ENCODE measurements around the gene TCOF1.

The TCOF1 gene, protein sequence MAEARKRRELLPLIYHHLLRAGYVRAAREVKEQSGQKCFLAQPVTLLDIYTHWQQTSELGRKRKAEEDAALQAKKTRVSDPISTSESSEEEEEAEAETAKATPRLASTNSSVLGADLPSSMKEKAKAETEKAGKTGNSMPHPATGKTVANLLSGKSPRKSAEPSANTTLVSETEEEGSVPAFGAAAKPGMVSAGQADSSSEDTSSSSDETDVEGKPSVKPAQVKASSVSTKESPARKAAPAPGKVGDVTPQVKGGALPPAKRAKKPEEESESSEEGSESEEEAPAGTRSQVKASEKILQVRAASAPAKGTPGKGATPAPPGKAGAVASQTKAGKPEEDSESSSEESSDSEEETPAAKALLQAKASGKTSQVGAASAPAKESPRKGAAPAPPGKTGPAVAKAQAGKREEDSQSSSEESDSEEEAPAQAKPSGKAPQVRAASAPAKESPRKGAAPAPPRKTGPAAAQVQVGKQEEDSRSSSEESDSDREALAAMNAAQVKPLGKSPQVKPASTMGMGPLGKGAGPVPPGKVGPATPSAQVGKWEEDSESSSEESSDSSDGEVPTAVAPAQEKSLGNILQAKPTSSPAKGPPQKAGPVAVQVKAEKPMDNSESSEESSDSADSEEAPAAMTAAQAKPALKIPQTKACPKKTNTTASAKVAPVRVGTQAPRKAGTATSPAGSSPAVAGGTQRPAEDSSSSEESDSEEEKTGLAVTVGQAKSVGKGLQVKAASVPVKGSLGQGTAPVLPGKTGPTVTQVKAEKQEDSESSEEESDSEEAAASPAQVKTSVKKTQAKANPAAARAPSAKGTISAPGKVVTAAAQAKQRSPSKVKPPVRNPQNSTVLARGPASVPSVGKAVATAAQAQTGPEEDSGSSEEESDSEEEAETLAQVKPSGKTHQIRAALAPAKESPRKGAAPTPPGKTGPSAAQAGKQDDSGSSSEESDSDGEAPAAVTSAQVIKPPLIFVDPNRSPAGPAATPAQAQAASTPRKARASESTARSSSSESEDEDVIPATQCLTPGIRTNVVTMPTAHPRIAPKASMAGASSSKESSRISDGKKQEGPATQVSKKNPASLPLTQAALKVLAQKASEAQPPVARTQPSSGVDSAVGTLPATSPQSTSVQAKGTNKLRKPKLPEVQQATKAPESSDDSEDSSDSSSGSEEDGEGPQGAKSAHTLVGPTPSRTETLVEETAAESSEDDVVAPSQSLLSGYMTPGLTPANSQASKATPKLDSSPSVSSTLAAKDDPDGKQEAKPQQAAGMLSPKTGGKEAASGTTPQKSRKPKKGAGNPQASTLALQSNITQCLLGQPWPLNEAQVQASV (N-terminal part only)

DNA sequence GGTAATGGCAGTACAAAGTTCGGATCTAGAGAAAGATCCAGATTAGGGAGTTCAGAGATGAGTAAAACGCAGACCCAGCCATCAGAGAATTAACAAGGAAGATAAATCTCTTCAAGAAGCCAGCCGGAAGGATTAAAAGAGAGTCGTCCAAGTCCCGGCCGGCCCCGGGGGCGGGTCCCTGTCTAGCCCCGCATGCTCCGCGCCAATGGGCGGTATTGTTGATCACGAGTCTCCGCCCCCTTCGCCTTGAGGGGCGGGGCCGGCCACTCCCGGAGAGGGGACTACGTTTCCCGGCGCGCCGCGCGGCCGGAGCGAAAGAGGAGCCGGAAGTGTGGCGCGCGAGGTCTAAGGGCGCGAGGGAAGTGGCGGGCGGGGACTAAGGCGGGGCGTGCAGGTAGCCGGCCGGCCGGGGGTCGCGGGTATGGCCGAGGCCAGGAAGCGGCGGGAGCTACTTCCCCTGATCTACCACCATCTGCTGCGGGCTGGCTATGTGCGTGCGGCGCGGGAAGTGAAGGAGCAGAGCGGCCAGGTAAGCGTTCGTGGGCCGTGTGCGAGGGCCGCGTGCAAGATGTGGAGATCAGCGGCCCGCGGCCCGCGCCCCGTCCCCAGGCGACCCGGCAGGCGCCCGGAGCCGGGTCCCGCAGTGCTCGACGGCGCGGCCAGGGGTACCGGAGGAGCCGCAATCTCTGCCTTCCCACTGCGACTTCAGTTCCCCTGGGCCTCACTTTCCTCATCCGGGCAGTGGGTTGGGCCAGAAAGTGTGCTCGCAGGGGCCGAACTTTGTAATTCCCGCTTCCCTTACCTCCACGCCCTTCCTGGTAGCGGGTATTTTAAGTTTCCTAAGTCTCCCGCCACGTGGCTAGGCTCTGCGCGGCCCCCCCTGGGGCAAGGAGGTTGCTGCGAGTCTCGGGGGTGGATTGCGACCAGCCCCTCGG is at the start of gene TCOF1:
TSS of gene TCOF1 (plus strand) at position 372 of the 935 bp plus-strand sequence. CDS start at position 422, 50 bp downstream.
- peak; percentile 84 for DNase-seq (ENCODE audit: low read depth, low spot score)

DNA sequence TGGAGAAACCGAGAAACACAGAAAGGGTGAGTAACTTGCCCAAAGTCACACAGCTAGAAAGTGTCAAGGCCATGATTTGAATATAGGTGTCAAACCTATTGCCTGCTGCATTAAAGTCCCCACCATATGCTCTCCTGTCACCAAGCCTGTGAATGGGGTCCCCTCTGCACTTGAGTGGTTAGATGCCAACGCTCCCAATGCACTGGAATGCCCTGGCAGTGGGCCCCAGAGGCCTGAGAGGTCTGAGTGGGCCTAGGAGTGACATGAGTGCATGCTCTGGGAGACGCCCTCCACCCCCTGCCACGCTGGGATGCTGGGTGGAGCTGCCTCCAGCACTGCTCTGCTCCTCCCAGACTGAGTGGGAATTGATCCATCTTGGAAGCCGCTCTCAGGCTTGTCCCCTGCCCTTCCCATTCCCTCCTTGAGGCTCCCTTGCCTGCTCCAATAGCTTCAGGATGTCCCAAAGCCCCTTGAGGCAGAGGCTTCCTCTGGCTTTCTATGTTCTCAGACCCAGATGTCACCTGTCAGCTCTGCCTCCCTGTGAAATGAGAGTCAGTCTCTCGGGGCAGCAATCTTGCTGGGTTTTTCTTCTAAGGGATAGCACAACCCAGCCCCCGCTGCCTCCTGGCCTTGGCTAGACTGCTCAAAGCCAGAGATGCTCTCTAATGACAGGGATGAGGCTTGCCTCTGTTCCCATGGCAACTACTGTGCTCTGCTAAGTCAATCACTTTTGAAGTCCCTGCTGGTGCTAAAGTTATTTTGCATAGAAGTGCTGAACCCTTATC is 48.2 kb upstream of the TCOF1 start:
- DNase-seq (ENCODE audit: low read depth, low spot score): no peak

DNA sequence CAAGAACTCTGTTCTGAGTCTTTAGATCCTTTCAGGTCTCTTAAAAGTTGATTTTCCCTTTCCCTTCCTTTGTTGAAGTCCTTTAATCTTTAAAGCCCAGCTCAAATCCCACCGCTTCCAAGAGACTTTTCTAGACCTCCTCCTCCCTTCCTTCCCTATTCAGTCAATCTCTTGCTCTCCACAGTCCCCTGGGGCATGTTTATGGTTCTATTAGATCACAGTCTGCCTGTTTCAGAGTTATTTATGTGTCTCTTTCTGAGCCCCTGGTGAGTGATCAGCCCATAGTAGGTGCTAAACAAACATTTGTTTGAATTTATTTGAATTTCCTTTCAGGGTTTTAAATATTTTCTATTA is 47.6 kb upstream of the TCOF1 start:
- DNase-seq (ENCODE audit: low read depth, low spot score): no peak

DNA sequence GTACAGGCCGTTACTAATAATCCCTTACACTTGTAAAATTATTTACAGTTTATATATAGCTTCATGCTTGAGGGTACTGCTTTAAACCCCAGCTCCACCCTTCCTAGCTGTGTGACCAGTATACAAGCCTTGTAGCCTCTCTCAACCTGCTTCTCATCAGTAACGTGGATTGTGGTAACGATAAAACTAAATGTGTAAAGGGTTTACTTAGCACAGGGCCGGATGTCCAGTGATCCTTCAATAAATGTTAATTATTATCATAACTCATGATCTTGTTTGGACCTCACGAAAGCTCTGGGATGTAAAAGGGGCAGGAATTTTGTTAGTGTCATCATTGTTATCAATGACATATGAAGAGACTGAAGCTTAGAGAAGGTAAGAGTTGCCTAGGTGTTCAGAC is 47.3 kb upstream of the TCOF1 start:
- DNase-seq (ENCODE audit: low read depth, low spot score): no peak

DNA sequence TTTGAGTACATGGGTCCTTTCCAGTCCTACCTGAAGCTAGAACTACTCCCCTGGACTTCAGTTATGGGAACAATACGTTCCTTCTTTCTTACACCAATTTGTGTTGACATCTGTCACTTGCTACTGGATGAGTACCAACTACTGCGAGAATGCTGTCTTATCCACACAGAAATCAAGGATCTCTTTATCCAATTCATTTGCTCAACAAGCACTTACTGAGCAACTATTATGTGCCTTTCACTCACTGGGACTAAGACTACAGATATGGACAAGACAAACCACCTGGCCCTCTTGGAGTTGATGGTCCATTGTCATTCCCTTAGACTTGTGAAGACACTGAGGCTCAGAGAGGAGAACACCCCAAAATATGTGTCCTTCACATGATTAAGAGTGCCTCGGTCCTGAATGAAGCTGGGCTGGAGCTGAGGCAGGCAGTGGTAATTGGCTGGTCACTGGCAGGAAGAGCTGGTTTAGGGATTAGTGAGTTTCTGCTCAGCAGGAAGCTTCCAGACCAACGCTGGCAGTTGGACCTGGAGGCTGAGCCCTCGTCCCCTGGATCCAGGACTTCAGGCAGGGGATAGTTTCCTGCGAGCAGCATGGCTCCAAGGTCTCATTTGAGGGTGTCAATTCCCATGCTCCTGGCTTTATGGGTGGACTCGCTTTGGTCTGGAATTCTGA is 46.3 kb upstream of the TCOF1 start:
- no peak for DNase-seq (ENCODE audit: low read depth, low spot score)

DNA sequence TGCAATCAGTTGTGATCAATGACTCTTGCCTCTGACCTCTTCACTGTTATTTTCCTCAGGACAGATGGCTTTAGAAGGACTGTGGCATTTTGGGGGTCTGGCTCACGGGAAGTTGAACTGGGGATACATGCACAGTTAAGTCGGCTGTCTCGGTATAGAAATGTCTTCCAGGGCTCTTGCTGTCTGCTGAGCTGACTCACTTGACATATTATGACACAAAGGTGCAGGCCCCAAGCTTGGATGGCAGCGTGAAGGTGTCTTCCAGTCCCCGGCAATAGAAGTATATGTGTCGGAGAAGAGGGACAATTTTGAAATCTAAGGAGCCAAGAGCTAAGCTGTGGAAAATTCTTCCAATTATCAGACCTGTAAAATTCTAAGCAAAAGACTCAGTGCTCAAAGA is 45.0 kb upstream of the TCOF1 start:
- DNase-seq (ENCODE audit: low read depth, low spot score): no peak

DNA sequence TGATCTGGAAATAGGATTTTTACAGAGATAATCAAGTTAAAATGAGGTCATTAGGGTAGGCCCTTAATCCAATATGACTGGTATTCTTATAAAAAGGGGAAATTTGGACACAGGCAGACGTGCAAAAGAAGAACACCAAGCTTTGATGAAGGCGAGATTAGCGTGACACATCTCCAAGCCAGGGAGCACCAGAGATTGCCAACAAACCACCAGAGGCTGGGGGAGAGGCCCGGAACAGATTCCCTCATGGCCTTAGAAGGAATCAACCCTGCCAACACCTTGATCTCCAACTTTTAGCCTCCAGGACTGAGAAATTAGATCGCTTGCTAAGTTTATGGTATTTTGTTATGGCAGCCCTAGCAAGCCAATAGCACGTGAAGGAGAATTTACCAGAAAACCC is 44.0 kb upstream of the TCOF1 start:
- DNase-seq (ENCODE audit: low read depth, low spot score): no peak

DNA sequence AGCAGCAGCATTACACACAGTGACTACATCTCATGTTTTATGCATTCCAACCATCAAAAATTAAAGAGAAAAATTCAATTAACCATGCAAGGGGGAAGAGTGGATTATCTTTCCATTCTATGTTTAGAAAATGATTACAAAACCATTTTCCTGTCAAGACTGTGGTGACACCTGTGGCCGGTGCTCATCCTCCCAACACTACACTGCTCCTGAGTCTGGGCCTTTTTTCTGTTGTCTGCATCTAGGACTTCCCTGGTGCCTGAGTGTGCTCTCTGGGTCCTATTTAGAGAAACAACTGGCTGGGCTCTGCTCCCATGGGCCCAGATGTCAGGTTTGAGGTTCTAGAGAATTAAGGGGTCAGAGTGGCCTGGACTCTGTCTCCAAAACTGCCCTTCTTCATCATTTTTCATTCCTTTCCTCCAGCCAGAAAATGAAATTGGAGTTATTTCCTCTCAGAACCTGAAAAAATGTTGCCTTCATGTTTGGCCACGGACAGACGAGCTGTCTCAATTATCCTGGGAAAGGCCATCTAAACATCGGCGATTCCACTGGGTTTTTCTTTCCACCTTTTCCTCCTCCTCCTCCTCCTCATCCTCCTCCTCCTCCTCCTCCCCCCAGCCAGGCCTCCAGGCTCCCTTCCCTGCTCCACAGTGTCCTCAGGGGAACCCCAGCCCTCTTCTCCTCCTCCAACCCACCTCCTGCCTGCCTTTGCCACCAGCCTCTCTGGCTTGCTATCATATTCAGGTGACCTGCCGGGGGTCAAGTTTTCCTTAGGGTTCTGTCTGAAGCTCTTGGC is 43.4 kb upstream of the TCOF1 start:
- no peak for DNase-seq (ENCODE audit: low read depth, low spot score)

DNA sequence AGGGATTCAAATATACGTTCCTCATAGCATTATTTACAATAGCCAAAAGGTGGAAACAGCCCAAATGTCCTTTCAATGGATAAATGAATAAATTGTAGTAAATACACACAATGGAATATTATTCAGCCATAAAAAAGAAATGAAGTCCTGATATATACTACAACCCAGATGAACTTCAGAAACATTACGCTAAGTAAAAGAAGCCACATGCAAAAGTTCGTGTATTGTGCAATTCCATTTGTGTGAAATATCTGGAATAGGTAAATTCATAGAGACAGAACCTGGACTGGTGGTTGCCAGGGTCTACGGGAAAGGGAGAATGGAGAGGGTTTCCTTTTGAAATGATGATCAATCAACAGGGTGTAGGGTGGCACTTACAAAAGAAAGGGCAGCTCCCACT is 42.3 kb upstream of the TCOF1 start:
- DNase-seq (ENCODE audit: low read depth, low spot score): no peak

DNA sequence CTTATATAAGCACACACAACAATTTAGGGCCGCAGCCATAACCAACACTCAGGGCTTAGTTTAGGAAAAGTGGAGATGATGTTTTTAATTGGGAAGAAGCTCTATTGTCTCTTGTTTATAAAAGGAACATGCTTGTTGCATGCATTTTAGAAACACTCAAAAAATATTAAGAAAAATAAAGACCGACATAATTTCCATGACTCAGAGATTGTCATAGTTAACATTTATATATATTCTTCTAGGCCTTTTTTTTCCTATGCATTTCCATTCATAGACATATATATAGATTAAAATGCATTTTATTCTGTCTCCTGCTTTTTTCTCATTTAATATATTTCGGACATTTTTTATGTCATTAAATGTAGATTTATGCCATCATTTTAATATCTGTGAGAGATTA is 41.2 kb upstream of the TCOF1 start:
- DNase-seq (ENCODE audit: low read depth, low spot score): no peak

DNA sequence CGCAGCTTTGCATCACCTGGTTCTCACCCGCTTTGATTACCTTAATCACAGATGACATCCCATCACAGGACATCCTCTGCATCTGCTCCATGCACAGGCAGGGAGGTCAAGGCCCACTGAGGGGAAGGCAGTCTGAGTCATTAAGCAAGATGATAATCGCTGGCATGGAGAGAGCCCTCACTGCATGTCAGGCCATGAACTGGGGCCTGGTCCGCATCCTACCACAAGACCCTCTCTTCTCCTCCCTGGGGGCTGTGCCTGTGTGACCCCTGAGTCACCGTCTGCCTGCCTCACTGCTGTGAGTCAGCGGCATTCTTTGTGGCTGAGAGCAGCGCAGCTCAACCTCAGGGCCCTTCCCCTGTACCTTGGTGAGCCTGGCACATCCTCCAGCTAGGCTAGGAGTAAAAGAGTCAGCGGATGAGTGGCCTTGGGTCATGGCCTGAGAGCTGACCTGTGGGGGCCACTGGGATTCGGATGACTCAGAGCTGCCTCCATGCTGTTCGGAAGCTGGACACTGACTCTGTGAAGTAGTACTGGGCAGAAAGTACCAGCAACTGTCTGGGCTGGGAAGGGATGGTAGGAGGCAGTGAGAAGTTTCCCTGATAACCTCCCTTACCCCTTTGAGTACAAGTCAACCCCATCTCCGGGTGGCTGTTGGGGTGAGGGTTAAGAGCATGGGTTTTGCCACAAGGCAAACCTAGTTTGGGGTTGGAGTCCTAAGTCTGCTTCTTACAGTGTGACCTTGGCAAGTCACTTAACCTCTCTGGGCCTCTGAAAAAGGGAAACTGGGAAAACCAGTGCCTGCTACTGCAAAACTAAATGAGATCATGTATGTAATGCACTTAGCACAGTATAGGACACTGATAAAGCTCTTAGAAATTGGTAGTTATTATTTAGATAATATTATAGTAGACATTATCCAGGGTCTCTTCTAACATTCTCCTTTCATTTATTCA is 40.2 kb upstream of the TCOF1 start:
- DNase-seq (ENCODE audit: low read depth, low spot score): peak; percentile 71

DNA sequence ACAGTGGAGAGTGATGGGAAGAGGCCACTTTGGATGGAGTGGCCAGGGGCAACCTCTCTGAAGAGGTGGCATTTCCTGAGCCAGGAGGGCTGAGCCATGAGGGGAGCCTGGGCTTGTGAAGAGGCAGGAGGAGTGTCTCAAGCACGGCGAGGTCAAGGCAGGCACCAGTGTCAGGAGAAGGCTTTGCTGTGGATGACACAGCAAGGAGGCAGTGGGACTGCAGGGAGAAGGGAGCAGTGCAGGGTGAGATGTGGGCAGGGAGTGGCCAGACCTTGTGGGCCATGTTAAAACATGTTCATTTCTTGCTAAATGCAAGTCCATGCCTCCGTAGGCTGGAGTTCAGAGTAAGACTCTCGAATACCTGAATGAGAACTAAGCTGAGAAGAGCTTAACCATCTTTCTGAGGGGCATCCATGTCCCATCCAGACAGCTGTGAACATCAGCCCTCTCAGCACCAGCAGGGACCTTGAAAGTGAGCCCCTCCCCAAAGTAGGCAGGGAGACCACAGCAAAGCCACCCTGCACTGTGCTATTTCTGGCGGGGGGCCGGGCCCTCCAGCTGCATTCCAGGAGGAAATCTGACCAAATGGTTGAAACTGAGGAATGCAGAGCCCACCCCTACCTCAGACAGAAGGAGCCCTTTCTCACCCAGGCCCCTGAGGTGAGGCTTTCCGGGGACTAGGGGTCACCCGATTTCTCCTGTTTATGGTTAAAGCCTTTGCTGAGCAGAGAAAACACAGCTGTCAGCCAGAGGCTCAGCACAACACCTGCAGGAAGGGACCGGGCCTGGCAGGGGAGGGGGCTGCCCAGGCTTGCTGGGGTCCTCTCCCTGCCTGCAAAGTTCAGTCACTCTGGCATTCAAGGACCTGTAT is 38.6 kb upstream of the TCOF1 start:
- DNase-seq (ENCODE audit: low read depth, low spot score): no peak

DNA sequence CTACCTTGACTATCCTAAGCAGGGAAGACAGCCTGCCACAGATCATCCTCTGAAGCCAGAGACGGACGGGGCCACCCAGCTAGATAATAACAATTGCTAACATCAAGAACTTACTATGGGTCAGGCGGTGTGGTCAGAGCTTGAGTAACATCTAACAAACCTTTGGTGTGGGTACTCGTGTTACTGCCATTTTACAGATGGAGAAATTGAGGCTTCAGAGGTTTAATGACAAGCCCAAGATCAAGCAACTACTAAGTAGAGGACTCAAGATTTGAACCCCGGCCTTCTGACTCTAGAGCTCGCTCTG is 38.1 kb upstream of the TCOF1 start:
- DNase-seq (ENCODE audit: low read depth, low spot score): no peak

DNA sequence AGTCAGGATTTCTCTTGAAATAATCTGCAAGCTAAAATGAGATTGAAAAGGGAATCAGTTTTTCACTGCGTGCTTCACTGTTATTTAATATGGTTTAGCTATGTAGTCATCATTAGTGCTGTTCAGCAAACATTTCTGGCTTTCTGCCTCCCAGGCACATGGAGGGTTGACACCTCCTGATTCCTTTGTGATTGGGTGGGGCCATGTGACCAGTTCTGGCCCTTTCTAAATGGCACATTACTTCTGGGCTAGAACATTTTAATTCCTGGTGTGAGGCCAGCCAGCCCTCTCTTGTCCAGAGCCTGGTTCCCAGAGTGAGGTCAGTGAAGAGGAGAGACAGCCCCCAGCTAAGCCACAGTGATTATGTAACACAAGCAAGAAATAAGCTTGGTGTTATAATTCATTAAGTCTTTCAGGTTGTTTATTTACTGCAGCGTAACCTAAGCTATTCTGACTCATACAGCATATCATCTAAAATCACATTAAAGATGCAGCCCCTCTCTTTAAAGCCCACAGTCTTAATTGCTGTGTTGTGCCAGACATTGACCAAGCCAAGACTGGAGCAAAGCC is 37.4 kb upstream of the TCOF1 start:
- no peak for DNase-seq (ENCODE audit: low read depth, low spot score)

DNA sequence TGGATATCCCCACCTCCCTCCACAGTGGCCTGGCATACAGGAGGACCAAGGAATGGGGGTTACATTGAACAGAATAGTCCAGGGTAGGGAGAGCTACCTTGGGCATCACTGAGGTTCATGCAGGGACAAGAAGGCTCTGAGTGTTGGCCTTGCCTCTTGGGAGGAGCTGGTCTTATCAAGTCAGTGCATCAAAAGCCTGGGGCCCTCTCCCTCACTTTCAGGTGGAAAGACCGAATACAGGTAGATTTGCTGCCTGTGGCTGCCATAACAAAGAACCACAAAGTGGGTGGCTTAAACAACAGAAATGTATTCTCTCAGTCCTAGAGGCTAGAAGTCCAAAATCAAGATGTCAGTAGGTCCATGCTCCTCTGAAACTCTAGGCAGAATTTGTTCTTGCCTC is 36.3 kb upstream of the TCOF1 start:
- DNase-seq (ENCODE audit: low read depth, low spot score): no peak

DNA sequence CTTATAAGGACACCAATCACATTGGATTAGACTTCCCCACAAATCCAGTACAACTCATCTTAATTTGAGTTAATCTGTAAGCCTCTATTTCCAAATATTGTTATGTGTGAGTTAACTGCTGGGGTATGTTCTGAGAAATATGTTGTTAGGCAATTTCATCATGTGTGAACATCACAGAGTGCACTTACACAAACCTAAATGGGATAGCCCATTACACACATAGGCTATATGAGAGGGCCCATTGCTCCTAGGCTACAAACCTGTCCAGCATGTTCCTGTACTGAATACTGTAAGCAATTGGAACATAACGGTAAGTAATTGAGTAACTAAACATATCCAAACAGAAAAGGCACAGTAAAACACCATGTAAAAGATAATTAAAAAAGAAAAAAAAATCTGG is 35.7 kb upstream of the TCOF1 start:
- DNase-seq (ENCODE audit: low read depth, low spot score): no peak
